GM12892 (cell line): Measurements from ENCODE around the gene CDH23.

ENCODE experiments used
- POLR2A ChIP-seq: IDR thresholded peaks from 2 replicates; pipeline ENCODE4 v1.6.1; 2011; ENCODE audit warnings: low read depth, low read length, control low read depth
- POLR2AphosphoS5 ChIP-seq: IDR thresholded peaks from 2 replicates; pipeline ENCODE4 v1.6.1; 2011; ENCODE audit warnings: low read depth, low read length, control low read depth
- TAF1 ChIP-seq: IDR thresholded peaks from 2 replicates; pipeline ENCODE4 v1.6.1; 2011; ENCODE audit warnings: low read depth, mild to moderate bottlenecking, control low read depth, low read length, borderline replicate concordance

DNA sequence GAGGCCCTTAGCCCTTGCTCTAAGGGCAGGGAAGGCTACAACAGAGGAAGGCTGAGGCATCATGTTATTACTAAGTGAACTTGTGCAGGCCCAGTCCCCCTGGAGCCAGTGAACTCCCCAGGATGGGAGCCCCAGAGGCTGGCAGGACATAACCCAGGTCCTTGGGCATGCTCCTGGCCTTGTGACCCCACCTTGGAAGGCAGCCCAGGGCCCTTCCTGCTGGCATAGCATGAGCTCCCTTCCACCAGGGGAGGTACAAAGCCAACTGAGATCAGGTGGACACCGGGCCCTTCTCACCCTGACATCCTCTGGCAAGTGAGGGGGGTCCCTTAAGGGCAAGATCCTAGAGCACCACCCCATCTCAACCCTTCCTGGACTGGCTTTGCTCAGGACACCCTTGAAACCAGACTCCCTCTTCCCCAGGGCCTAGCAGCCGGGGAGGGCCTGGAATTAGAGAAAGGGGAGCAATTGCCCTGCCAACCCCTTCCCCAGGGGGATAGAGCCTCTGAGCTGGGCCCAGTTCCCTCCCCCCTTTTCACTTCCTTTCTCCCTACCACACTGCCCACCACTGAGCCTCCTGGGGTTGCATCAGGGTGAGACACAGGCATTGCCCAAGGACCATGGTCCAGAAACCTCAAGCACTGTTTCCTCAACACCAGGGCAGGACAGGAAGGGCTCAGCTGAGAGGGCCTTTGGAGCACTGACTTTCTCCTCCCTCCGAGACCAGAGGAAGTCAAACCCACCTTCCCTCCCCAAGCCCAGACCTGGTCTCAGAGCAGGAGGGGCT, 378.4 kb downstream of the CDH23 start:
- TF ChIP-seq POLR2A (no peak), POLR2AphosphoS5 (no peak), TAF1 (0 out of 2 replicates have a peak, but pooled peaks have one; percentile 9)
